ENCODE measurements around the gene FBXO38. TPM values are rescaled to one million over a fixed set of nuclear protein-coding genes. Genes with fewer than 3 reads are reported as not detected.

Gene FBXO38
- total RNA-seq, 1 donor from 2014 or later = 64.6 TPM

- Histone ChIP-seq H3F3A (ENCODE audit: low read depth) (no peaks in the 10 kb centered on the region), H4K20me1 (ENCODE audit: low read depth) (peaks cover 18% of the 10 kb centered on the region), H3K79me2 (ENCODE audit: low read depth) (peaks cover 84% of the 10 kb centered on the region), H2AFZ (replicated peaks) (no peak overlapping the region), H3K4me3 (no peak overlapping the region), H3K9me3 (ENCODE audit: low read depth) (no peaks in the 10 kb centered on the region), H3K4me2 (no peak overlapping the region), H3K36me3 (no peaks in the 10 kb centered on the region), H3K4me1 (peaks cover 17% of the 10 kb centered on the region), H3K9ac (no peak overlapping the region), H3K27ac (no peak overlapping the region), H3K27me3 (no peaks in the 10 kb centered on the region)
- TF ChIP-seq EZH2 (IDR thresholded peaks at IDR 0.05) (no peak), EZH2phosphoT487 (IDR thresholded peaks at IDR 0.05) (no peak), CTCF (IDR thresholded peaks at IDR 0.05) (no peak)
- no peak for DNase-seq (ENCODE audit: low spot score)
- Mint-ChIP-seq H3K27me3 (ENCODE audit: insufficient read depth, low read depth) (no peaks in the 10 kb centered on the region), H3K36me3 (peaks cover 2% of the 10 kb centered on the region), H3K27ac (no peak overlapping the region), H3K9me3 (no peaks in the 10 kb centered on the region), H3K4me1 (peaks cover 24% of the 10 kb centered on the region), H3K4me3 (no peak overlapping the region)
These were observed 3.6 kb downstream of the FBXO38 start for GRCh38 chr5:148387325-148387724.

GRCh38 chr5:148388696-148389095 is 4.9 kb downstream of the FBXO38 start:
- Mint-ChIP-seq H3K27ac (no peak overlapping the region), H3K9me3 (no peaks in the 10 kb centered on the region), H3K4me1 (peaks cover 17% of the 10 kb centered on the region), H3K27me3 (ENCODE audit: insufficient read depth, low read depth) (no peaks in the 10 kb centered on the region), H3K4me3 (no peak overlapping the region), H3K36me3 (peaks cover 2% of the 10 kb centered on the region)
- no peak for TF ChIP-seq EZH2 (IDR thresholded peaks at IDR 0.05)
- TF ChIP-seq CTCF (IDR thresholded peaks at IDR 0.05) = no peak
- no peak for TF ChIP-seq EZH2phosphoT487 (IDR thresholded peaks at IDR 0.05)
- peaks cover 22% of the 10 kb centered on the region for H3K4me1 ChIP-seq
- peaks cover 18% of the 10 kb centered on the region for H4K20me1 ChIP-seq (ENCODE audit: low read depth)
- no peak for DNase-seq (ENCODE audit: low spot score)
- H3K9me3 ChIP-seq (ENCODE audit: low read depth) = no peaks in the 10 kb centered on the region
- no peaks in the 10 kb centered on the region for H3F3A ChIP-seq (ENCODE audit: low read depth)
- H3K4me3 ChIP-seq = no peak overlapping the region
- H3K79me2 ChIP-seq (ENCODE audit: low read depth) = peaks cover 98% of the 10 kb centered on the region
- no peak overlapping the region for H3K9ac ChIP-seq
- H3K4me2 ChIP-seq = no peak overlapping the region
- H3K36me3 ChIP-seq = no peaks in the 10 kb centered on the region
- no peak overlapping the region for H3K27ac ChIP-seq
- H3K27me3 ChIP-seq = no peaks in the 10 kb centered on the region
- no peak overlapping the region for H2AFZ ChIP-seq (replicated peaks)

GRCh38 chr5:148390914-148391313 is 7.2 kb downstream of the FBXO38 start:
- peaks cover 9% of the 10 kb centered on the region for H4K20me1 ChIP-seq (ENCODE audit: low read depth)
- TF ChIP-seq EZH2 (IDR thresholded peaks at IDR 0.05) (no peak), CTCF (IDR thresholded peaks at IDR 0.05) (no peak), EZH2phosphoT487 (IDR thresholded peaks at IDR 0.05) (no peak)

More at GRCh38 chr5:148390914-148391313, 7.2 kb downstream of the FBXO38 start:
- no peak overlapping the region for H3K4me3 Mint-ChIP-seq
- H3K79me2 ChIP-seq (ENCODE audit: low read depth) = peaks cover 94% of the 10 kb centered on the region
- no peak overlapping the region for H3K4me2 ChIP-seq
- peaks cover 5% of the 10 kb centered on the region for H3K36me3 Mint-ChIP-seq
- H3K9ac ChIP-seq = no peak overlapping the region
- no peak overlapping the region for H3K27ac Mint-ChIP-seq
- H3K4me3 ChIP-seq = no peak overlapping the region
- H3K9me3 ChIP-seq (ENCODE audit: low read depth) = no peaks in the 10 kb centered on the region
- peaks cover 13% of the 10 kb centered on the region for H3K4me1 ChIP-seq
- H3K27me3 Mint-ChIP-seq (ENCODE audit: insufficient read depth, low read depth) = no peaks in the 10 kb centered on the region
- no peak for DNase-seq (ENCODE audit: low spot score)
- no peaks in the 10 kb centered on the region for H3K9me3 Mint-ChIP-seq
- no peak overlapping the region for H3K27ac ChIP-seq
- peaks cover 3% of the 10 kb centered on the region for H3K4me1 Mint-ChIP-seq
- no peaks in the 10 kb centered on the region for H3K27me3 ChIP-seq
- H3K36me3 ChIP-seq = no peaks in the 10 kb centered on the region
- H2AFZ ChIP-seq (replicated peaks) = no peak overlapping the region
- H3F3A ChIP-seq (ENCODE audit: low read depth) = no peaks in the 10 kb centered on the region
